SK-N-SH (cell line): ENCODE results near the gene LARGE1. TPM values are rescaled to one million over a fixed set of nuclear protein-coding genes. Genes with fewer than 3 reads are reported as not detected.

Experiments used
- CTCF ChIA-PET: fragments of 300-600, 350-600 bp; formaldehyde crosslinking; extraction: SDS; loops from one replicate; lab custom pipeline; 2021; lab: Yijun Ruan, JAX
- POLR2A ChIA-PET: fragments of 350-600 bp; sonication (Branson Sonifier 250); formaldehyde crosslinking; extraction: SDS; loops from one replicate; lab custom pipeline; 2020; ENCODE audit warnings: antibody characterized with exemption, inconsistent platforms; lab: Yijun Ruan, JAX
- DNase-seq: peaks from one replicate; pipeline ENCODE4 v3.0.0; 2012
- H2AFZ ChIP-seq: fragments of 200-600 bp; sonication (generic); 2 replicates; pipeline ENCODE4 v1.8.1; 2016; ENCODE audit warnings: antibody characterized with exemption, mild to moderate bottlenecking, low read depth
- H3F3A ChIP-seq: fragments of 200-600 bp; sonication (generic); replicated peaks from 2 replicates; pipeline ENCODE3; 2016; ENCODE audit warnings: antibody characterized with exemption, mild to moderate bottlenecking; ENCODE audit not compliant: insufficient read depth
- H3K27ac ChIP-seq, 2 experiments: fragments of 200-500 bp in 1 of 2; fragments of 200-600 bp in 1 of 2; sonication (Bioruptor generic) in 1 of 2; sonication (generic), shearing (Covaris generic) in 1 of 2; 2 replicates each; pipeline versions ENCODE4 v1.5.1 to v1.6.1; 2014 to 2016; ENCODE audit warnings: low read depth in 2 of 2, inconsistent platforms in 1 of 2, low read length in 1 of 2, mild to moderate bottlenecking in 1 of 2, mixed read lengths in 1 of 2
- H3K27me3 ChIP-seq: fragments of 200-600 bp; sonication (generic), shearing (Covaris generic); 2 replicates; pipeline ENCODE4 v1.6.1; 2016; ENCODE audit warnings: mixed run types; ENCODE audit not compliant: insufficient read depth
- H3K36me3 ChIP-seq, 2 experiments: fragments of 200-500 bp in 1 of 2; fragments of 200-600 bp in 1 of 2; sonication (Bioruptor generic) in 1 of 2; sonication (generic) in 1 of 2; replicated peaks in 1 of 2; 2 replicates each; pipeline versions ENCODE3 to v1.5.1; 2014 to 2016; ENCODE audit warnings: low read length in 1 of 2, mild to moderate bottlenecking in 1 of 2; ENCODE audit not compliant: insufficient read depth in 2 of 2, control insufficient read depth in 1 of 2
- H3K4me1 ChIP-seq, 2 experiments: fragments of 200-500 bp in 1 of 2; fragments of 200-600 bp in 1 of 2; sonication (Bioruptor generic) in 1 of 2; sonication (generic), shearing (Covaris generic) in 1 of 2; 2 replicates each; pipeline versions ENCODE4 v1.5.1 to v1.6.1; 2014 to 2016; ENCODE audit warnings: low read depth in 1 of 2, low read length in 1 of 2, mixed run types in 1 of 2; ENCODE audit not compliant: insufficient read depth in 2 of 2, control insufficient read depth in 1 of 2
- H3K4me2 ChIP-seq: fragments of 200-600 bp; sonication (generic), shearing (Covaris generic); 2 replicates; pipeline ENCODE4 v1.6.1; 2017; ENCODE audit warnings: mixed run types
- H3K4me3 ChIP-seq, 2 experiments: fragments of 200-500 bp in 1 of 2; fragments of 200-600 bp in 1 of 2; sonication (Bioruptor generic) in 1 of 2; sonication (generic), shearing (Covaris generic) in 1 of 2; 2 replicates each; pipeline versions ENCODE4 v1.5.1 to v1.8.1; 2014 to 2016; ENCODE audit warnings: low read depth in 2 of 2, inconsistent platforms in 1 of 2, low read length in 1 of 2, mild to moderate bottlenecking in 1 of 2, mixed read lengths in 1 of 2, moderate library complexity in 1 of 2
- H3K79me2 ChIP-seq: fragments of 200-600 bp; sonication (generic); 2 replicates; pipeline ENCODE4 v1.8.1; 2017; ENCODE audit warnings: mild to moderate bottlenecking; ENCODE audit not compliant: insufficient read depth
- H3K9ac ChIP-seq: fragments of 200-600 bp; sonication (generic); 2 replicates; pipeline ENCODE4 v1.6.1; 2017; ENCODE audit warnings: mixed run types
- H3K9me2 ChIP-seq: fragments of 200-600 bp; sonication (generic); 2 replicates; pipeline ENCODE4 v1.6.1; 2017; ENCODE audit warnings: mixed run types
- H3K9me3 ChIP-seq: fragments of 200-600 bp; sonication (generic); 2 replicates; pipeline ENCODE4 v1.6.1; 2017; ENCODE audit warnings: mixed run types, mild to moderate bottlenecking, moderate library complexity
- H4K20me1 ChIP-seq: fragments of 200-600 bp; sonication (generic); 2 replicates; pipeline ENCODE4 v1.6.1; 2017; ENCODE audit warnings: mild to moderate bottlenecking, mixed run types; ENCODE audit not compliant: insufficient read depth
- CHD2 ChIP-seq: fragments of 150-350 bp; IDR thresholded peaks from 2 replicates; pipeline ENCODE4 v1.6.1; 2018; ENCODE audit warnings: low read length; ENCODE audit not compliant: partially characterized antibody
- CTCF ChIP-seq: fragments of 200-600 bp; sonication (generic); IDR thresholded peaks from 2 replicates; pipeline ENCODE4 v1.6.1; 2017; ENCODE audit warnings: antibody characterized with exemption, mild to moderate bottlenecking, moderate library complexity
- ELF1 ChIP-seq: IDR thresholded peaks from 2 replicates; pipeline ENCODE4 v1.4.0; 2012
- EZH2phosphoT487 ChIP-seq: fragments of 200-600 bp; sonication (generic); IDR thresholded peaks from 2 replicates; pipeline ENCODE4 v1.6.1; 2017; ENCODE audit warnings: low read depth, mixed run types, mild to moderate bottlenecking, antibody characterized with exemption, moderate library complexity, borderline replicate concordance
- GABPA ChIP-seq: IDR thresholded peaks from 2 replicates; pipeline ENCODE4 v1.4.0; 2012; ENCODE audit warnings: low read depth, mild to moderate bottlenecking
- MXI1 ChIP-seq: IDR thresholded peaks from 2 replicates; pipeline ENCODE4 v1.6.1; 2012; ENCODE audit warnings: mild to moderate bottlenecking, low read depth, low read length, improper control_type of control experiment
- POLR2AphosphoS5 ChIP-seq: IDR thresholded peaks from 2 replicates; pipeline ENCODE4 v1.6.1; 2012; ENCODE audit warnings: low read depth, low read length
- RXRA ChIP-seq: IDR thresholded peaks from 2 replicates; pipeline ENCODE4 v1.4.0; 2012; ENCODE audit warnings: low read depth, mild to moderate bottlenecking, borderline replicate concordance
- SIN3A ChIP-seq: IDR thresholded peaks from 2 replicates; pipeline ENCODE4 v1.6.1; 2012; ENCODE audit warnings: low read depth, mild to moderate bottlenecking, low read length, moderate library complexity, borderline replicate concordance
- SMC3 ChIP-seq: IDR thresholded peaks from 2 replicates; pipeline ENCODE4 v1.6.1; 2012; ENCODE audit warnings: low read depth, low read length, improper control_type of control experiment
- TCF12 ChIP-seq: IDR thresholded peaks from 2 replicates; pipeline ENCODE4 v1.4.0; 2012
- WGBS: methylation state at CpG from one replicate; pipeline ENCODE4 v1.1.6; 2017; ENCODE audit warnings: low lambda C conversion rate; 5-methylcytosine and 5-hydroxymethylcytosine counted together
- polyA plus RNA-seq, 3 experiments: library from polyadenylated mRNA; depleted of rRNA; stranded (reverse); fragments of >200 nt; gene quantifications; 2 replicates each; pipeline ENCODE4 v1.2.3, GENCODE V29; 2012
- TF ChIP-seq, protein P1 (sequence below): IDR thresholded peaks from 2 replicates; pipeline ENCODE4 v1.4.0; 2012; ENCODE audit warnings: low read depth
- TF ChIP-seq, protein P2 (sequence below): IDR thresholded peaks from 2 replicates; pipeline ENCODE4; 2012
- TF ChIP-seq, protein P3 (sequence below): IDR thresholded peaks from 2 replicates; pipeline ENCODE4 v1.4.0; 2012; ENCODE audit warnings: low read depth, borderline replicate concordance
- TF ChIP-seq, protein P4 (sequence below): IDR thresholded peaks from 2 replicates; pipeline ENCODE4 v1.6.1; 2012; ENCODE audit warnings: mild to moderate bottlenecking, low read depth, low read length, moderate library complexity

The LARGE1 gene
- polyA plus RNA-seq, 1 of the 3 experiments (the other 2 are of a cell fraction): 1.1 TPM

DNA sequence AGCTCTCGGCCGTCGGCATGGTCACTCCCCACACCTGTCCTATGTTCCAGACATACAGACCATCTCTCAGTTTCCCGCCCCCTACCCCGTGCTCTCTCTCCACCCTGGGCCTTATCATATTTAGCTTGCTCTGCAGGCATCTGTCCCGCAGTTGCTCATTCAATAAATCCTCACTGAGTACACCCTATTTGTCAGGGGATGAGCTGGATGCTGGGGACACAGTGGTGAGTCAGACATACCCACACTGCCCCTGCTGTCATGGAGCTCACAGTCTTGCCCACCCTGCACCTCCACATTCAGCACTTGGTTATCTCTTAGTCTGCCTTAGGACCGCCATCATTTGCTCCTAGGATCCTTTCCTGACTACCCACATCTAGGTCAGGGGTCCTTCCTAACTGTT lies 313.8 kb downstream of the LARGE1 start:
- WGBS: 68% methylated on average over 7 of the region's 7 CpGs
- Histone ChIP-seq H3K27ac (no peak overlapping the region), H4K20me1 (no peaks in the 10 kb centered on the region), H3K4me3 (no peak overlapping the region), H3K9me2 (no peaks in the 10 kb centered on the region), H2AFZ (no peak overlapping the region), H3K4me2 (no peak overlapping the region), H3K9ac (no peak overlapping the region), H3K36me3 (no peaks in the 10 kb centered on the region), H3K9me3 (no peaks in the 10 kb centered on the region), H3F3A (no peaks in the 10 kb centered on the region), H3K4me1 (no peaks in the 10 kb centered on the region), H3K79me2 (no peaks in the 10 kb centered on the region), H3K27me3 (no peaks in the 10 kb centered on the region)
- DNase-seq: no peak
- ChIA-PET POLR2A (no interaction called here), CTCF (interaction anchor here (1.1 kb wide), 1 partner anchor 304 kb away, joined by 3 read pairs; no protein-coding TSS in a partner anchor)
- TF ChIP-seq SMC3 (no peak), POLR2AphosphoS5 (no peak)
- TF ChIP-seq, protein P1, sequence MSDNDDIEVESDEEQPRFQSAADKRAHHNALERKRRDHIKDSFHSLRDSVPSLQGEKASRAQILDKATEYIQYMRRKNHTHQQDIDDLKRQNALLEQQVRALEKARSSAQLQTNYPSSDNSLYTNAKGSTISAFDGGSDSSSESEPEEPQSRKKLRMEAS: no peak
- TF ChIP-seq, protein P2, sequence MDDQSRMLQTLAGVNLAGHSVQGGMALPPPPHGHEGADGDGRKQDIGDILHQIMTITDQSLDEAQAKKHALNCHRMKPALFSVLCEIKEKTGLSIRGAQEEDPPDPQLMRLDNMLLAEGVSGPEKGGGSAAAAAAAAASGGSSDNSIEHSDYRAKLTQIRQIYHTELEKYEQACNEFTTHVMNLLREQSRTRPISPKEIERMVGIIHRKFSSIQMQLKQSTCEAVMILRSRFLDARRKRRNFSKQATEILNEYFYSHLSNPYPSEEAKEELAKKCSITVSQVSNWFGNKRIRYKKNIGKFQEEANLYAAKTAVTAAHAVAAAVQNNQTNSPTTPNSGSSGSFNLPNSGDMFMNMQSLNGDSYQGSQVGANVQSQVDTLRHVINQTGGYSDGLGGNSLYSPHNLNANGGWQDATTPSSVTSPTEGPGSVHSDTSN: no peak
- TF ChIP-seq, protein P3, sequence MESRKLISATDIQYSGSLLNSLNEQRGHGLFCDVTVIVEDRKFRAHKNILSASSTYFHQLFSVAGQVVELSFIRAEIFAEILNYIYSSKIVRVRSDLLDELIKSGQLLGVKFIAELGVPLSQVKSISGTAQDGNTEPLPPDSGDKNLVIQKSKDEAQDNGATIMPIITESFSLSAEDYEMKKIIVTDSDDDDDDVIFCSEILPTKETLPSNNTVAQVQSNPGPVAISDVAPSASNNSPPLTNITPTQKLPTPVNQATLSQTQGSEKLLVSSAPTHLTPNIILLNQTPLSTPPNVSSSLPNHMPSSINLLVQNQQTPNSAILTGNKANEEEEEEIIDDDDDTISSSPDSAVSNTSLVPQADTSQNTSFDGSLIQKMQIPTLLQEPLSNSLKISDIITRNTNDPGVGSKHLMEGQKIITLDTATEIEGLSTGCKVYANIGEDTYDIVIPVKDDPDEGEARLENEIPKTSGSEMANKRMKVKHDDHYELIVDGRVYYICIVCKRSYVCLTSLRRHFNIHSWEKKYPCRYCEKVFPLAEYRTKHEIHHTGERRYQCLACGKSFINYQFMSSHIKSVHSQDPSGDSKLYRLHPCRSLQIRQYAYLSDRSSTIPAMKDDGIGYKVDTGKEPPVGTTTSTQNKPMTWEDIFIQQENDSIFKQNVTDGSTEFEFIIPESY: no peak

DNA sequence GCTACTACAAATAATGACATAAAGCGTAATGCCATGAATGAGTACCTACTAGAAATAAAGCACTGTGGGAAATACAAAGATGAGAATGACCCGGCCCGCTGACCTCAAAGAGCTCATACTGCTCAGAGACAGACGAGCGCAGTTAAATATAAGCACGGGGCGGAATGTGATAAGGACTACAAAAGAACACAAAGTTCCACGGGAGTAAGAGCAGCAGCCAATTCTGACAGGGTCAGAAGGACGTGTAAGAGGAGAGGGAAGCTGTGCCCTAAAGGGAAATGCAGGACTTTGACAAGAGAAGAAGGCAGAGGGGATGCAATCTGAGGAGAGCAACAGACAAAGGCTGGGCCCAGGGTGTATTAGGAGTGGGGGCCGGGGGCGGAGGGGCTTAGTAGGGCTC lies 314.6 kb downstream of the LARGE1 start:
- TF ChIP-seq MXI1 (no peak), SIN3A (no peak), TCF12 (no peak), ELF1 (no peak), EZH2phosphoT487 (no peak), RXRA (no peak), CTCF (no peak), CHD2 (no peak), GABPA (no peak)
- TF ChIP-seq, protein P3: no peak
- TF ChIP-seq, protein P4, sequence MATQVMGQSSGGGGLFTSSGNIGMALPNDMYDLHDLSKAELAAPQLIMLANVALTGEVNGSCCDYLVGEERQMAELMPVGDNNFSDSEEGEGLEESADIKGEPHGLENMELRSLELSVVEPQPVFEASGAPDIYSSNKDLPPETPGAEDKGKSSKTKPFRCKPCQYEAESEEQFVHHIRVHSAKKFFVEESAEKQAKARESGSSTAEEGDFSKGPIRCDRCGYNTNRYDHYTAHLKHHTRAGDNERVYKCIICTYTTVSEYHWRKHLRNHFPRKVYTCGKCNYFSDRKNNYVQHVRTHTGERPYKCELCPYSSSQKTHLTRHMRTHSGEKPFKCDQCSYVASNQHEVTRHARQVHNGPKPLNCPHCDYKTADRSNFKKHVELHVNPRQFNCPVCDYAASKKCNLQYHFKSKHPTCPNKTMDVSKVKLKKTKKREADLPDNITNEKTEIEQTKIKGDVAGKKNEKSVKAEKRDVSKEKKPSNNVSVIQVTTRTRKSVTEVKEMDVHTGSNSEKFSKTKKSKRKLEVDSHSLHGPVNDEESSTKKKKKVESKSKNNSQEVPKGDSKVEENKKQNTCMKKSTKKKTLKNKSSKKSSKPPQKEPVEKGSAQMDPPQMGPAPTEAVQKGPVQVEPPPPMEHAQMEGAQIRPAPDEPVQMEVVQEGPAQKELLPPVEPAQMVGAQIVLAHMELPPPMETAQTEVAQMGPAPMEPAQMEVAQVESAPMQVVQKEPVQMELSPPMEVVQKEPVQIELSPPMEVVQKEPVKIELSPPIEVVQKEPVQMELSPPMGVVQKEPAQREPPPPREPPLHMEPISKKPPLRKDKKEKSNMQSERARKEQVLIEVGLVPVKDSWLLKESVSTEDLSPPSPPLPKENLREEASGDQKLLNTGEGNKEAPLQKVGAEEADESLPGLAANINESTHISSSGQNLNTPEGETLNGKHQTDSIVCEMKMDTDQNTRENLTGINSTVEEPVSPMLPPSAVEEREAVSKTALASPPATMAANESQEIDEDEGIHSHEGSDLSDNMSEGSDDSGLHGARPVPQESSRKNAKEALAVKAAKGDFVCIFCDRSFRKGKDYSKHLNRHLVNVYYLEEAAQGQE: no peak
- TF ChIP-seq, protein P1: no peak
- Histone ChIP-seq H3K9me3 (no peaks in the 10 kb centered on the region), H3K9ac (no peak overlapping the region), H2AFZ (no peak overlapping the region), H3K4me1 (no peaks in the 10 kb centered on the region), H3F3A (no peaks in the 10 kb centered on the region), H4K20me1 (no peaks in the 10 kb centered on the region), H3K4me2 (no peak overlapping the region), H3K27ac (no peak overlapping the region), H3K36me3 (no peaks in the 10 kb centered on the region), H3K27me3 (no peaks in the 10 kb centered on the region), H3K79me2 (no peaks in the 10 kb centered on the region), H3K9me2 (no peaks in the 10 kb centered on the region), H3K4me3 (no peak overlapping the region)
- no peak for DNase-seq
- POLR2A ChIA-PET: no interaction called here
- 70% methylated on average over 11 of the region's 11 CpGs for WGBS
- CTCF ChIA-PET: interaction anchor here (1.1 kb wide), 1 partner anchor 304 kb away, joined by 3 read pairs; no protein-coding TSS in a partner anchor
